ENCODE data around the gene CH25H.

CH25H gene

GRCh38 chr10:89156161-89156835 is 50.8 kb downstream of the CH25H start:
- DNase-seq (ENCODE audit: low read depth in 2 of 2), result no peak
